Urinary bladder (tissue), 4 donors: ENCODE data around the gene RAP1GAP2. TPM values are rescaled to one million over a fixed set of nuclear protein-coding genes. Genes with fewer than 3 reads are reported as not detected.

Source experiments
- DNase-seq: peaks from one replicate; pipeline ENCODE4 v3.0.0-alpha.2; 2015; ENCODE audit errors: extremely low spot score
- H3K27ac ChIP-seq: one replicate; pipeline ENCODE4 v1.5.1; 2013; ENCODE audit warnings: low read depth, mild to moderate bottlenecking, moderate library complexity
- H3K36me3 ChIP-seq: one replicate; pipeline ENCODE4 v1.6.1; 2013; ENCODE audit warnings: mild to moderate bottlenecking, moderate library complexity; ENCODE audit not compliant: insufficient read depth
- H3K4me1 ChIP-seq: one replicate; pipeline ENCODE4 v1.6.1; 2013; ENCODE audit warnings: mild to moderate bottlenecking, moderate library complexity; ENCODE audit not compliant: insufficient read depth
- H3K4me3 ChIP-seq: one replicate; pipeline ENCODE4 v1.5.1; 2013; ENCODE audit warnings: low read depth, low read length
- WGBS: extraction: QIAGEN DNeasy Blood & Tissue Kit; methylation state at CpG from one replicate; pipeline ENCODE4 v1.1.7; 2013; 5-methylcytosine and 5-hydroxymethylcytosine counted together
- polyA plus RNA-seq: library from polyadenylated mRNA; stranded (reverse); fragments of 200-250 nt; gene quantifications from one replicate; pipeline ENCODE4 v1.2.3, GENCODE V29; 2013
- total RNA-seq: library from RNA; depleted of rRNA; stranded (reverse); fragments of >200 nt; gene quantifications from one replicate; pipeline ENCODE4 v1.2.3, GENCODE V29; 2014
- donor health status: healthy with polysubstance abuse.
- donor health status: healthy.

RAP1GAP2 gene
- total RNA-seq (3.9 TPM), polyA plus RNA-seq (3.7 TPM)

DNA sequence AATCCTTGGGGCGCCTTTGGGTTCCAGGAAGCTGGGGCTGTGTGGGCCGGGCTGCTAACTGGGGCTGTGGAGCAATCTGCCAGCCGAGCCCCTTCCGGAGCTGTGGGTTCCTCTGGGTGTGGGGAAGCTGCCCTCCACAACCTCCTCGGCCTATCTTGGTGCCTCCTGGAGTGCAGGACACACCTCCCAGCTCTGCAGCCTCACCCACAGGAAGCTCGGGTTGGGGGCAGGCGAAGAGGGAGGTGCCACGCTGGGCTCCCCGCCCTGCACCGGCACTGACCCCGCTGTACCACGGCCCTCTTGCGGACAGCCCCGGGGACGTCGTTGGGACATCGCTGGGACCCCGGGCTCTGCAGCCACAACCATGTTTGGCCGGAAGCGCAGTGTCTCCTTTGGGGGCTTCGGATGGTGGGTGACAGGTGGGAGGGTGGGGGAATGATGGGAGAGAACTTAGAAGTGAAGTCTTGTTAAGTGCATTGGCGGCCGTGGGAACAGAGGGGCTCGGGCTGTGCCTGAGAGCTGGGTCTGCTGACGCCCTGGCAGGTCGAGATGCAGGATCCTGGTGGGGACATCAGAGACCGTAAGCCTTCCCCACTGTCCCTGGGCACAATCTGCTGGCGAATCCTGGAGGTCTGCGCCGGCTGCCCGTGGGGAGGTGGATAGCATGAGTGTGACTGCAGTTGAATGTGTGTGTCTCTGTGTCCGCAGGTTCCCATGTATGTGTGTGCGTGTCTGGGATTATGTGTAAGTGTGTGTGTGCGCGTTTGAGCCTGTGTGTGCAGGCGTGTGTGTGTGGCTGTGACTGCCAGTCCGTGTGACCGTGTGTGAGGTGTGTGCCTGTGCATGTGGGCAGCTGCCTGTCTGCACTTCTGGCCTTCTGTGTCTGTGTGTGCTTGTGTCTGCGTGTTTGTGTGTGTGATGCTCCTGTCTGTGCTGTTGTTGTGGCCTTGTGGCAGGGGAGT lies at the start of gene RAP1GAP2:
Gene RAP1GAP2 (plus strand): TSS at position 275 of the 962 bp plus-strand sequence. CDS start 90 bp downstream, at position 365.
- no peak within 1 kb of the TSS for H3K4me3 ChIP-seq
- no peaks in the 10 kb centered on the region for H3K4me1 ChIP-seq
- WGBS = 66% methylated on average over 39 of the region's 39 CpGs
- H3K36me3 ChIP-seq = no peaks in the 10 kb centered on the region
- H3K27ac ChIP-seq = no peak within 1 kb of the TSS
- DNase-seq = no peak

DNA sequence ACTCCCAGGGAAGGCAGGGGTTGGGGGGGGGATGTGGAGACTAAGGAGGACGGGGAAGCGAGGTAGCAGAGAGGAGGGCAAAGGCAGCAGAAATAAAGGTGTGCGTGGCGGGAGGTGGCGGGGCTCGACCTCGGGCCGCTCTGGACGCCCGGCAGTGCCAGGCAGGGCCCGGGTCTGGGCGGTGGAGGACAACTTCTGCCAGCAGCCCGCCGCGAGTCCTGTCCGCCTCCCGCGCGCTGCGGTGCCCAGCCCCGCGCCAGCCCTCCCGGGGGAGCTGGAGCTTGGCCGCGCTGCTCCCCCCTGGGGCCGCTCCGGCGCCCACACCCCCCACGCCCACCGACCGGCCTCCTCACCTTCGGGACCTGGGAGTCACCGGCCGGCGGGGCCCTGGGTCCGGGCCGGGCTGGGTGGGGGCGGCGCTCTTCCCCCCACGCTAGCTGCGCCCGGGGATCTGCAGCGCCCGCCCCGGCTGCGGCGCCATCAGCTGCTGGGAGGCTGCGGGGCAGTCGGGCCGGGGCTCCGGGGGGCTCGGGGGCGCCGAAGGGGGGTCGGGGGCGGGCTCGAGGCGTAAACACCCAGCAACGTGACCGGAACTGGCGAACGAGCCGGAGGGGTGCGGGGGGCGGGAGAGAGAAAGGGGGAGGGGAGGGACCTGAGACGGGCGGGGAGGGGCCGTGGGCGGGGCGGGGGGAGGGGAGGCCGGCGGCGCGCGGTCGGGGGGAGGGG lies 47.0 kb upstream of the RAP1GAP2 start, which contains the start of gene CCDC92B:
Gene CCDC92B (minus strand): TSS at position 595 of the 726 bp plus-strand sequence. CDS start 14,507 bp downstream, outside the sequence.
- H3K36me3 ChIP-seq = no peaks in the 10 kb centered on the region
- H3K27ac ChIP-seq = no peak within 1 kb of the TSS
- no peaks in the 10 kb centered on the region for H3K4me1 ChIP-seq
- WGBS = 2% methylated on average over 66 of the region's 76 CpGs
- no peak for DNase-seq
- peak within 1 kb of the TSS; percentile 13 for H3K4me3 ChIP-seq

DNA sequence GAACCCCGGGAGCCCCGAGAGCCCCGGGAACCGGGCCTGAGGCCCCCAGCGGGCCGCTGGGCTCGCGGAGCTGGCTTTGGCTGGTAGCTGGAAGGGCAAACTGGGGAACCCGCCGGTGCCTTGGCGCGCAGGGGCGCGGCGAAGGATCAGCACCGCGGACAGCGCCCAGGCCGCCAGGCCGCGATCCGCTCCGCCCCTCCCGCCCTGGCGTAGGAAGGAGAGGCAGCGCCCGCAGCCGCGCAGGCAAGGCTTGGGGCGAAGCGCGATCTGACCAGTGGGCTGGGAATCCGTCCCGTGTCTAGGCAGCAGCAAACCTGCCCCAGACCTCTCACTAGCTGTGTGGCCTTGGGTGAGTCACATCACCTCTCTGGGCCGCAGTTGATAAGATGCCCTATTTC lies 46.5 kb upstream of the RAP1GAP2 start:
- H3K36me3 ChIP-seq = no peaks in the 10 kb centered on the region
- no peak overlapping the region for H3K27ac ChIP-seq
- 1% methylated on average over 35 of the region's 35 CpGs for WGBS
- DNase-seq = no peak
- peak overlapping the region; percentile 13 for H3K4me3 ChIP-seq
- H3K4me1 ChIP-seq = no peaks in the 10 kb centered on the region

DNA sequence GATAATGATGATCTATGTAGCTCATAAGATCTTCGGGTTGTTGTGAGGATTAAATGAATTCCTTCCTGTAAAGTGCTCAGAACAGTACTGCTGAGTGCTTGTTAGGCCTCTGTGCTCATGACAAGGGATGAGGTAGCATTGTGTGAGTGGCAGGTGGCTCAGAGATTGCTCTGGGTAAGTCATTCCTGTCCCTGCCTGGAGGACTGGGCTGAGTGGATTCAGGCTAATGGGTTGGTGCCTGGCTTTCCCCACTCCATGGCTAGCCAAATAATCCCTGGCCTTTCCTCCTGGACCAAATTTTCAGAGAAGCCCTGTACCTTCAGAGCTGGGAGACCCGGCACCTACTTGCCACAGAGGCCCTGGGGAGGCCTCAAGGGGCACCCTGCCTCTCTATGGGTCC lies 45.5 kb upstream of the RAP1GAP2 start:
- Histone ChIP-seq H3K27ac (no peak overlapping the region), H3K4me1 (peaks cover 1% of the 10 kb centered on the region), H3K4me3 (no peak overlapping the region), H3K36me3 (no peaks in the 10 kb centered on the region)
- whole genome bisulfite sequencing = 70% methylated on average over 2 of the region's 2 CpGs
- no peak for DNase-seq

DNA sequence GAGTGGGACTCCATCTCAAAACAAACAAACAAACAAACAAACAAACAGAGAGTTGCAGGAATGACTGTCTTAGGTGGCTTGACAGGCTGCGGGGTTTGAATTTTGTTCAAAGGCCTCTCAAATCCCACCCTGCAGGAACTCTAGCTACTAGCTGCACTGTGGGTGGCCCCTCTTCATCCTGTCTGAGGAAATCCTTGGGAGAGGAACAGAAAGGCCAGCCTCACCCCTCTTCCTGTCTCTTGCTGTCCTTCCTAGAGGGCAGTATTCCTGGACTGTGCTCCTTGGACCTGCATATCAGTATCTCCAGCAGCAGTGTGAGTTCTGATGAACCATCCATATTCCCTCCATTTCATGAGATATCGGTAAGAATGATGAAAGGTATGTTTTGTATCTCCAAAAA lies 44.7 kb upstream of the RAP1GAP2 start:
- WGBS = 57% methylated on average over 2 of the region's 2 CpGs
- DNase-seq = no peak
- Histone ChIP-seq H3K4me1 (peaks cover 1% of the 10 kb centered on the region), H3K36me3 (no peaks in the 10 kb centered on the region), H3K27ac (no peak overlapping the region), H3K4me3 (no peak overlapping the region)

DNA sequence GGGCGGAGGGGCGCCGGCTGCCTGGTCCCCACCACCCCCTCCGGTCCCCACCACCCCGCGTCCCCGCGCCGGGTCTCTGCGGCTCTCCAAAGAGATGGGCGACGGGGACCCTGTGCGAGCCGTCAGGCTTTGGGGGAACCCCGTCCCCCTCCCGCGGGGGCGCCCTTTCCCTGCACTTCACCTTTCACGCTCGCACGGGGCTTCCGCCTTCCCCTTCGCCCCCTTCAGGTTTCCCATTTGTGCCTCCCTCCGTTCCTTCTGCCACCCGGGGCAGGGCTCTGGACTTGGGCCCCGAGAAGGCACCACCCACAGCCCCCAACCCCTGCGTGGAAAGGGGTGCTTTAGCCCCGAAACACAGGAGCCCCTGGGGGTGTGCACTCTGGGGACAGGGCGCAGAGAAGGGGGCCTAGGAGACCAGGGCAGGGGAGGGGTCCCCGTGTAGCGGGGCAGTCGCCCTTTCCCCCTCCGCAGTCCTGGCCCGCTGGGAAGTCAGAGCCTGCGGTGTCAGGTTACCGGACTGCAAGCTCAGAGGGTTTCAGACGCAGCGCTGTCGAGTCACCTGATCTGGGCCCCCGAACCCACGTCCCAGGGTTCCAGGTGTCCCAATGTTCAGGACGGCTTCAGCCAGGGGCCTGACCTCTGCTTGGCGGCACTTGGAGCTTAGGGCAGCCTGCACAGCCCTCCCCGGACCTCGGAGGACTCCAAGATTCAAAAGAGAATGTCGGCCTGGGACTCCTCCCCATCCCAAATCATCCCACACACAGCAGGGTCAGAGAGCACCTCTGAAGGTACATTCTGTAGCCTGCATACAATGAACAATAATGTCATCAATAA lies 40.1 kb upstream of the RAP1GAP2 start:
- no peaks in the 10 kb centered on the region for H3K36me3 ChIP-seq
- H3K27ac ChIP-seq = no peak overlapping the region
- DNase-seq = no peak
- peaks cover 1% of the 10 kb centered on the region for H3K4me1 ChIP-seq
- 1% methylated on average over 44 of the region's 46 CpGs for WGBS
- peak overlapping the region; percentile 37 for H3K4me3 ChIP-seq

DNA sequence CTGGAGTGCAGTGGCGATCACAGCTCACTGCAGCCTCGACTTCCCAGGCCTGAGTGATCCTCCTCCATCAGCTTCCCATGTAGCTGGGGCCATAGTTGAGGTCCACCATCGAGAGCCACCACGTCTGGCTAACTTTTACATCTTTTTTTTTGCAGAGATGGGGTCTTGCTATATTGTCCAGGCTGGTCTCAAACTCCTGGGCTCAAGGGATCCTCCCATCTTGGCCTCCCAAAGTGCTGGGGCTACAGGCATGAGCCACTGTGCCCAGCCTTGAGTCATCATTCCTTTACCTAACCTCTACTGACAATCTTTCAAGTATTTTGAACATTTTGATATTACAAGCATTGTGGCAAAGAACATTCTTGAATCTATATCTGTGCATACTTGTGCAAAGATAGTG lies 37.4 kb upstream of the RAP1GAP2 start:
- WGBS = 71% methylated on average over 4 of the region's 4 CpGs
- H3K4me3 ChIP-seq = no peak overlapping the region
- no peak for DNase-seq
- no peaks in the 10 kb centered on the region for H3K36me3 ChIP-seq
- no peak overlapping the region for H3K27ac ChIP-seq
- peaks cover 1% of the 10 kb centered on the region for H3K4me1 ChIP-seq

DNA sequence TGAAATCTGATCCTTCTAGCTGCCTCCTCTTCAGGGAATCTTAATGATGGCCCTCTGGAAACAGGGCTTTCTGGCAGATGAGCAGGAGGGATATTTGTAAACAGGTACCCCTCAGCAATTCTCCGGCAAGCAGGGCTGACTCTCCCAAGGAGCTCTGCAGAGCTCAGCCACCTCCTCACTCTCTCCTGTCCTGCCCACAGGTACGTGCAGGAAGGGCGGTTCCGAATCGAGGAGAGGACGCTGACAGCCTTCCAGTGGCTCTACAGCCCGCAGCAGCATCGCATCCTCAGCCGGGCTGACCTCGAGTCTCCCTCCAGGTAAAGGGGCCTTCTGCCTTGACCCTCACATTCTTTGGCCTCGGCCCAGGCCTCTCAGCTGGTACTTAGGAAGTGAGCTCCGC lies 26.1 kb upstream of the RAP1GAP2 start:
- H3K4me1 ChIP-seq = no peaks in the 10 kb centered on the region
- WGBS = 44% methylated on average over 12 of the region's 12 CpGs
- H3K4me3 ChIP-seq = no peak overlapping the region
- H3K27ac ChIP-seq = no peak overlapping the region
- no peak for DNase-seq
- H3K36me3 ChIP-seq = no peaks in the 10 kb centered on the region

DNA sequence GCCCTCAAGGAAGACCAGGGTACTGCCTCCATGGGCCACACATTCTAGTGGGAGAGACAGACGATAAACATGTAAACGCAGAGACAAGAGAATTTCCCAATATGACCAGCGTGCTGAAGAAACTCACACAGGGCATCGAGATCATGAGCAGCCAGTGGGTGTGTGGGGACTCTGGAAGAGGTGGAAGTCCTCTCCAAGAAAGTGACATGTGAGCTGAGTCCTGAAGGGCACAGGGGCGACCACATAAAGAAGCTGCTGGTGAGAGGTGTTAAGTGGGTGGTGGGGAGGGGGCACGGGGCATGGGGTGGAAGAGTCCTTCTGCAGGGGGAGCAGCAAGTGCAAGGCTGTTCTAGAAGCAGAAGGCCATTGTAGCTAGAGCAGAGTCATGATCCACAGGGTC lies 21.0 kb upstream of the RAP1GAP2 start:
- no peaks in the 10 kb centered on the region for H3K36me3 ChIP-seq
- H3K27ac ChIP-seq = no peak overlapping the region
- H3K4me1 ChIP-seq = no peaks in the 10 kb centered on the region
- H3K4me3 ChIP-seq = no peak overlapping the region
- DNase-seq = no peak
- WGBS = 77% methylated on average over 6 of the region's 6 CpGs

DNA sequence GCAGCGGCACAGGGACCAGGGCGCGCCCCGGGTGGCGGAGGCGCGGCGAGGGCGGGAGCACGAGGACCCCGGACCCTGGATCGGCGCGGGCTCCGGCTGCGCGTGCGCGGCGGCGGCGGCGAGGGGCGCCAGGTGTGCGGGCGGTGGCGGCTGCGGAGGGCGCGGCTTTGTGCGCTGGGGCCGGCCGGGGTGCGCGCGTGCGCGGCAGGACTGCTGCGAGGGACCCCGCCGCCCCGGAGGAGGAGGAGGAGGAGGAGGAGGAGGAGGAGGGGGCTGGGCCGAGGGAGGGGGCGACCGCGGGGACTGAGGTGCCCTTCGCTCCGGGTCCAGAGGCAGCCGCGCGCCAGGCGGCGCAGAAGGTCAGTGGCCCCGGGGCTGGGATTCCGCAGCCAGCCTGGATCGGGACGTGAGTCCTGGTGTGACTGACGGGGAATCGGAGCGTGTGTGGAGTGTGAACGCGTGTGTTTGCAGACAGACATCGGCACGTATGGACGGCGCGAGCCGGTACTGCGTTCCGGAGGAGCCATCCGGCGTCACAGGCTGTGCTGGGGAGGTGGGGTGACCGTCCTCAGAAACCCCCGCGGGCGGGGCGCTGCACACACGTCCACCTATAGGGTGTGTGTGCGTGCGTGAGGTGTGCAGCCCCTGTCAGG lies 19.5 kb upstream of the RAP1GAP2 start:
- no peak for DNase-seq
- Histone ChIP-seq H3K4me3 (peak overlapping the region; percentile 27), H3K36me3 (no peaks in the 10 kb centered on the region), H3K4me1 (no peaks in the 10 kb centered on the region), H3K27ac (no peak overlapping the region)
- WGBS = under 1% methylated on average over 80 of the region's 80 CpGs

DNA sequence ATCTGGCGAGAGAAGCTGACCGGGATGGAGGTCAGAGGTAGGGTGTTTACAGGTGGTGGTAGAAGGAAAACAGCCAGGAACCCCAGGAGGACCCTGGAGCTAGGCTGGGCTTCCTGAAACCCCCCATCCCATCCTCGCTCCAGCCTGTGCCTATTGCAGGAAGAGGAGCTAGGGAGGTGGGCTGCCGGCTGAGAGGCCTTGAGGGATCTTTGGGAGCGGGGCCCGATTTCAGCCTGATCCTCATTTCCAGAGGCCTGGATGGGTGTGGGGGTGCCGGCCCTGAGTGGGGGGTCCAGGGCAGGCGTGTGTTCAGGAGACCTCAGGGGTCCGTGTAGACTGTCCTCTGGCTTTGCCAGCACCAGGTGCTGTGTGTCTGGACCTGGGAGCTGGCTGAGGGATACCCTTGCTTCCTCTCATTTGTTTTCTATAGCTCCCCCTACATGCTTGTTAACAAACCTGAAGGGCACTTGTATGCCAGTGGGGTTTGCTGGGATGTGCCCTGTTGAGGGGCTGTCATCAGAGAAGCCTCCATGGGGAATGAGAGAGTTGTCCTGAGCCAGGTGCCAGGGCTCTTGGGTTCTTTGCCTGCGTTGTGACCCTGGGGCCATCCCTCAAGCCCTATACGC lies 18.9 kb upstream of the RAP1GAP2 start:
- no peaks in the 10 kb centered on the region for H3K36me3 ChIP-seq
- 24% methylated on average over 11 of the region's 11 CpGs for WGBS
- no peak overlapping the region for H3K27ac ChIP-seq
- H3K4me3 ChIP-seq = no peak overlapping the region
- H3K4me1 ChIP-seq = no peaks in the 10 kb centered on the region
- DNase-seq = no peak

DNA sequence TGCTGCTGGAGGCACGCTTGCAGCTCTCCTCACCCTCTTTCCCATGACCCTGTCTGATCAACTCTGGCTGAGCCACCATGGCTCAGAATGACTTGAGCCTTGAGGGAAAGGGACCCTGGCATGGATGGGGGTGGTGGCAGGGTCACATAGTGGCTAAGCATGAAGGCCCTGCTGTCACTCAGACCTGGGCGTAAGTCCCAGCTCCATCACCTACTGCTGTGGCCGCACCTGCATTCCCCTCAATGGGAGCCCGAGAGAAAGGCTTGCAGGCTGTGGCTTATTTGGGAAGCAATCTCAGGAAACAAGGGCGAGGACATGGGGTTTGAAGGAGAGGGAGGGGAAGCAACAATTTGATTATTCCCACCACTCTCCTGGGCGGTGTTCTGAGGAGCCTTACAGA lies 17.7 kb upstream of the RAP1GAP2 start:
- H3K36me3 ChIP-seq = no peaks in the 10 kb centered on the region
- no peaks in the 10 kb centered on the region for H3K4me1 ChIP-seq
- DNase-seq = no peak
- 64% methylated on average over 6 of the region's 6 CpGs for WGBS
- no peak overlapping the region for H3K4me3 ChIP-seq
- no peak overlapping the region for H3K27ac ChIP-seq
